ENCODE measurements around the gene ANKRD65.

Gene ANKRD65

GRCh38 chr1:1428174-1428573, 7.1 kb upstream of the ANKRD65 start:
- TF ChIP-seq ZNF274 (IDR thresholded peaks at IDR 0.05; ENCODE audit: low read depth, low read length) = no peak
- no peak overlapping the region for H3K4me3 ChIP-seq (ENCODE audit: low read length)

DNA sequence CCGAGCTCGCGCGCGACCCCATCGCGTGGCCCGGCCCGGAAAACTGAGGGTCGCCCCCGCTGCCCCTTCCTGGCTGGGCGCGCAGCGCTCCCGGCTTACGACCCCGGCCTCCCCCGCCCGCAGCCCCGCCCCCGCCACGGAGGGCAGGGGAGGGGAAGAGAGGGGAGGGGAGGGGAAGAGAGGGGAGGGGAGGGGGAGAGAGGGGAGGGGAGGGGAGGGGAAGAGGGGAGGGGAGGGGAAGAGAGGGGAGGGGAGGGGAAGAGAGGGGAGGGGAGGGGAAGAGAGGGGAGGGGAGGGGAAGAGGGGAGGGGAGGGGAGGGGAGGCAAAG, 6.7 kb upstream of the ANKRD65 start:
- no peak for TF ChIP-seq ZNF274 (IDR thresholded peaks at IDR 0.05; ENCODE audit: low read depth, low read length)
- H3K4me3 ChIP-seq (ENCODE audit: low read length) = no peak overlapping the region

- no peak for TF ChIP-seq ZNF274 (IDR thresholded peaks at IDR 0.05; ENCODE audit: low read depth, low read length)
- no peak overlapping the region for H3K4me3 ChIP-seq (ENCODE audit: low read length)
These were observed 6.2 kb upstream of the ANKRD65 start for GRCh38 chr1:1427106-1427819.

GRCh38 chr1:1426496-1427105, 5.5 kb upstream of the ANKRD65 start:
- no peak for TF ChIP-seq ZNF274 (IDR thresholded peaks at IDR 0.05; ENCODE audit: low read depth, low read length)
- no peak overlapping the region for H3K4me3 ChIP-seq (ENCODE audit: low read length)

- no peak for TF ChIP-seq ZNF274 (IDR thresholded peaks at IDR 0.05; ENCODE audit: low read depth, low read length)
- H3K4me3 ChIP-seq (ENCODE audit: low read length) = no peak overlapping the region
These were observed 4.8 kb upstream of the ANKRD65 start for GRCh38 chr1:1425753-1426495.

GRCh38 chr1:1425426-1425752, 4.3 kb upstream of the ANKRD65 start:
- no peak for TF ChIP-seq ZNF274 (IDR thresholded peaks at IDR 0.05; ENCODE audit: low read depth, low read length)
- H3K4me3 ChIP-seq (ENCODE audit: low read length) = no peak overlapping the region

DNA sequence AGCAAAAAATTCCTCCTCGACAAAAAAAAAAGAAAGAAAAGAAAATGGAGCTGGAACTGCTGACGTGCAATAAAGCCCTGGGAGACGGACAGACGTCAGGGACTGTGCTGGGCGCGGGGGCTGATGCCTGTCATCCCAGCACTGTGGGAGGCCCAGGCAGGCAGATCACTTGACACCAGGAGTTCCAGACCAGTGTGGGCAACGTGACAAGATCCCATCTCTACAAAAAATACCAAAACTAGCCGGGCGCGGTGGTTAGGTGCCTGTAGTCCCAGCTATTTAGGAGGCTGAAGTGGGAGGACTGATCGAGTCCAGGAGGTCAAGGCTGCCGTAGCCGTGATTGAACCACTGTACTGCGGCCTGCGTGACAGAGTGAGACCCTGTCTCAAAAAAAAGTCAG, 3.6 kb upstream of the ANKRD65 start:
- TF ChIP-seq ZNF274 (IDR thresholded peaks at IDR 0.05; ENCODE audit: low read depth, low read length) = no peak
- no peak overlapping the region for H3K4me3 ChIP-seq (ENCODE audit: low read length)

GRCh38 chr1:1423245-1423597, 2.1 kb upstream of the ANKRD65 start:
- no peak overlapping the region for H3K4me3 ChIP-seq (ENCODE audit: low read length)
- no peak for TF ChIP-seq ZNF274 (IDR thresholded peaks at IDR 0.05; ENCODE audit: low read depth, low read length)

- no peak overlapping the region for H3K4me3 ChIP-seq (ENCODE audit: low read length)
These were observed 1.6 kb upstream of the ANKRD65 start for GRCh38 chr1:1422465-1423244.

GRCh38 chr1:1421907-1422464, 910 bp upstream of the ANKRD65 start:
- no peak for TF ChIP-seq ZNF274 (IDR thresholded peaks at IDR 0.05; ENCODE audit: low read depth, low read length)

More at GRCh38 chr1:1422465-1423244, 1.6 kb upstream of the ANKRD65 start:
- TF ChIP-seq ZNF274 (IDR thresholded peaks at IDR 0.05; ENCODE audit: low read depth, low read length) = no peak

DNA sequence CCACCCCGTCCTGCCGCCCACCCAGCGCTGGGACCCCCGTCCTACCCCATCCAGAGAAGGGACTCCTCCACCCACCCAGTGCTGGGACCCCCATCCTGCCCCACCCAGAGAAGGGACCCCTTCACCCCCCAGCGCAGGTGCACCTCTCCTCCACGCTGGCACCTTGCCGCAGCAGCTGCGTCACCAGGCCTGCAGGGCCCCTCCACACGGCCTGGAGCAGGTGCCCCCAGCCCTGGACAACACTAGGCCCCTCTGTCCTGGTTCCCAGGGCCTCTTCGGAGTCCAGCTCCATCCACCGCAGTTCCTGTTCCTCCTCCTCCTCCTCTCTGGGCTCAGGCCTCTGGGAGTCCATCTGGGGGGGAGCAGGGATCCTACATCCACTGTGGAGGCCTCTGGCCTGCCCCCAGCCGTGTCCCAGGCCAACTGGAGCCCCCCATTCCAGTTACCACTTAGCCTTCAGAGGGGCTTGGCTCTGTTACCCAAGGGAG, 378 bp downstream of the ANKRD65 start:
- no peak for TF ChIP-seq ZNF274 (IDR thresholded peaks at IDR 0.05; ENCODE audit: low read depth, low read length)
- no peak overlapping the region for H3K4me3 ChIP-seq (ENCODE audit: low read length)

More at GRCh38 chr1:1421907-1422464, 910 bp upstream of the ANKRD65 start:
- H3K4me3 ChIP-seq (ENCODE audit: low read length) = no peak overlapping the region

- TF ChIP-seq ZNF274 (IDR thresholded peaks at IDR 0.05; ENCODE audit: low read depth, low read length) = no peak
- H3K4me3 ChIP-seq (ENCODE audit: low read length) = no peak overlapping the region
These were observed 1.0 kb downstream of the ANKRD65 start for GRCh38 chr1:1419813-1420653.

DNA sequence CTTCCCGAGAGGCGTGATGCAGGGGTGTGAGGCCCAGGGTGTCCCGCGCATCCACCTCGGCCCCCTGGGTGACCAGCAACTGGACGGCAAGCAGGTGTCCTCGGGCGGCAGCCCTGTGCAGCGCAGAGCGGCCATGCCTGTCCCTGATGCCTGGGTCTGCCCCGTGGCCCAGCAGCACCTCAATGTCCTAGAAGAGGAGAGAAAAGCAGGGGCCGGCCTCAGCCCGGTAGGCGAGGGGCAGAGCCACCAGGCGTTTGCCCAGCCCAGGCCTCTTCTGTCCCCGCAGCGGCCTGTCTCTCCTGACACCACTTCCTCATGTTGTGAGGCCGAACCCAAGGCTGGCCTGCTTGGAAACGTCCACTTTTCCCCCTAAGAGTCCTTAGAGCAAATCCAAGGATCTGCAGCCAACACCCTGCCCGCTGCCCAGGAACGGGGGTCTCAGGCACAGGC, 1.7 kb downstream of the ANKRD65 start:
- no peak overlapping the region for H3K4me3 ChIP-seq (ENCODE audit: low read length)
- TF ChIP-seq ZNF274 (IDR thresholded peaks at IDR 0.05; ENCODE audit: low read depth, low read length) = no peak

Measured in GM08714 (cell line).